NCI-H748 (cell line): ENCODE results near the gene ARHGAP18.
A peak's percentile ranks its signal among the peaks of the same experiment; 100 is the strongest.

Source experiments
- DNase-seq: peaks from one replicate; lab custom pipeline; 2025; ENCODE audit not compliant: unreplicated experiment; lab: John Stamatoyannopoulos, UW

ARHGAP18 gene

DNA sequence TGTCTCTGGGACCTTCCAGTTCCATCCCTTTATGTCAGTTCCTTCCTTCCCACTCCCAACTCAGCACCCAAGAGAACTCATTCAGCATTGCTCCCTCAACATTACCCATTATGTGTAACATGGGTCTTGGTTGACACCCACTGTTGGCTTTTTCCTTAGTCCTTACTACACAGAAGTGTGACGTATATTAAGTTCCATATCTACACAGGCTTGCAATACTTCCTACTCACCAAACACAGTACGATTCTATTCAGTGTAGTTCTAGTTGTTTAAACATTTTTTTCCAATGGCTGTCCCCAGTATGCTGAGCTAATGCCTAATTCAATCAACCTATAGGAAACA lies 37.7 kb downstream of the ARHGAP18 start:
- DNase-seq, result no peak

DNA sequence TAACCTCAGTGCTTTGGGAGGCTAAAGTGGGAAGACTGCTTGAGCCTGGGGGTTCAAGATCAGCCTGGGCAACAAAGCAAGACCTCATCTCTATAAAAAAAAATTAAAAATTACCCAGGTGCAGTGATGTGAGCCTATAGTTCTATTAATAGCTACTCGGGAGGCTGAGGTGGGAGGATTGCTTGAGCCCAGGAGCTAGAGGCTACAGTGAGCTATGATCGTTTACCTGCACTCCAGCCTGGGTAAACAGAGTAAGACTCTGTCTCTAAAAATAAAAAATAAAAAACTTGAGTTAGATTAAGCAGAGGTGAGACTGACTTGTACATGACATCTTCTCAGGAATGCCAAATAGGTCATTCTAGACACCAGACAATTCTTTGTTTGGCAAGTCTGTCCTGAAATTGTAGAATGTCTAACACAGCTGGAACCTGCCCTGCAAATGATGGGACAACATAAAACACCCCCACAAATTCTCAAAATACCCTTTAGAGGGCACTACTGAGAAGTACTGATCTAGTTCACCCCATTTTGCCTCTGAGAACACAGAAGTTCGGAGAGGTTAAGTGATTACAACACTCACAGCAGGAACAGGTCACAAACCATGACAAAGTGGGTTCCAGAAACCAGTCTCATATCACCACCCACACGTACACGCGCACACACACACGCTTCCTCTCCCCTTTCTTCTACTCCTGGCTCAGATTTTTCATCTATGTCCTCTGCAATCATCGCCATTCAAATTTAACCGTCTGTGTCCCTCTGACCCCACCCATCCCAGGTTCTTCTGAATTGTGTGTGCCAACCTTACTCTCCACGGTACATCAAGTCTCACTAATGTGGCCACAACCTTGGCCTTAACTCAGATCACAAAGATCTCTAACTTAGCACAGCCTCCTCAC lies 38.3 kb downstream of the ARHGAP18 start:
- no peak for DNase-seq

- DNase-seq, result no peak
Observed at GRCh38 chr6:129670634-129671033, 39.3 kb downstream of the ARHGAP18 start.

DNA sequence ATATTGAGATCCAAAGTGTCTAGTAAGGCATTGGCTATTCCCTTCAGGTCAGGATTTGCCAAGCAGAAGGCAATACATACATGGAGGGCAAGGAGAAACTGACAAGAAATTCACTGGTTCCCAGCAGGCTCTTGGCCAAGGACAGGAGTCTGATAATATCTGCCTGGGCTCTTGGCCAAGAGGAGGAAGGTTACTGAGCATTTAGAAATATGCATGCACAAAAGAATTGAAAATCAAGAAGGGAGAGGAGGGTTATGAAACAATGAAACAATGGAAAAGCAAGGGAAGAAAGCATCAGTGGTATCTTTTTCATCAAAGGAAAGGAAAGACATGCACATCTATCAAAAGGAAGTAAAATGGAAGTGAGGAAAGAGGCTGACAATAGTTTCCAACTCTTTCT lies 42.4 kb downstream of the ARHGAP18 start:
- DNase-seq, result no peak

- no peak for DNase-seq
Observed at GRCh38 chr6:129667034-129667433, 42.9 kb downstream of the ARHGAP18 start.

GRCh38 chr6:129665555-129665954 lies 44.4 kb downstream of the ARHGAP18 start:
- DNase-seq, result no peak

DNA sequence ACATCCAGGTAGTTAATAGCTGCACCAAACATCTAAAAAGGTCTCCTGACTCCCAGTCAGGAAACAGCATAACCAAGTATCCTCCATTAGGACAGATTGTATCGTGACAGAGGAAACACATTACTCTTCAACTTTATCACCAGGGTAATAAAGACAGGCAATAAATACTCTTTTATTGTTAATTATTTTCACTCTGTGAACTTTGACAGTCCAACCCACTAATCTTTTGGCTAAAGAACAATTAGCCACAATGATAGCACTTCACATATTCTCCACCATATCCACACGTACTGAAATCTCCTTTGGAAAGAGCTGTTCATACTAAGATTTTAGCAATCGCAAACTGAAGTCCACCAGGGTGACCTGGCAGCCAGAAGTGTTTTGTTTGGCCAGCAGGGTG lies 46.4 kb downstream of the ARHGAP18 start:
- DNase-seq, result no peak

DNA sequence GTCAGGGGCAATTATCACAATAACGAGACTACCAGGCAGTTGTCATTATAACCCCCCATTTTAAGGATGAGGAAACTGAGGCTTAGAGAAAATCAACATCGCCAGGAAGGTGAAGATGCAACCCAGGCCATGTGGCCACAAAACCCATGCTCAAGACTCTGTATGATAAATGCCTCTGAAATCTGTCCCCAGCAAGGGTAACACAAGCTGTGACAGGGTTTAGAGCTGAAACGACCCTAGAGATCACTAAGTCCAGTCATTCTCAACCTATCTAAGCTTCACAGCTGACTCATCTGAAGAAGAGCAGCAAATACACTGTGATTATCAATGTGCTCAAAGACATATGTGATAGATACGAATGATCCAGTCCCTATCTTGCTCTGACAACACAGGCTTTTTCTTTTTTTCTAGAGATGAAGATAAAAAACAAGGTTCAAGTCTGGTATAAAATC lies 47.0 kb downstream of the ARHGAP18 start:
- DNase-seq, result no peak

DNA sequence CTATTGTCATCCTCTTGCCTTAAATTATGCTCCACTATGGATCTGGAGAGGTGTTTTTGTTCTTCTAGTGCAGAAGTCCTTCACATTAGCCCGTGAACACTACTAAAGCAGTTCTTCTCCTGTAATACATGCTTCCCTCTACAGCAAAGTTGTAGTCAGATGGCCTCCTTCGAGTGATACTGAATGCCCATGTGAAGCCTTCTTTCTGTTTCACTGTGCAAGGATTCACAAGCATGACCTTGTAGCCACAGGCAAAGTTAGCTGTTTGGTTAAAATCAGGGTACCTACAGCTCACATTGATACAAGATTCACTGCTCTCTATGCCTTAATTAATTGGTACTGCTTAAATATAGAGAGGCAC lies 47.6 kb downstream of the ARHGAP18 start:
- no peak for DNase-seq

GRCh38 chr6:129661536-129662405 lies 48.2 kb downstream of the ARHGAP18 start:
- DNase-seq, result peak; percentile 48

DNA sequence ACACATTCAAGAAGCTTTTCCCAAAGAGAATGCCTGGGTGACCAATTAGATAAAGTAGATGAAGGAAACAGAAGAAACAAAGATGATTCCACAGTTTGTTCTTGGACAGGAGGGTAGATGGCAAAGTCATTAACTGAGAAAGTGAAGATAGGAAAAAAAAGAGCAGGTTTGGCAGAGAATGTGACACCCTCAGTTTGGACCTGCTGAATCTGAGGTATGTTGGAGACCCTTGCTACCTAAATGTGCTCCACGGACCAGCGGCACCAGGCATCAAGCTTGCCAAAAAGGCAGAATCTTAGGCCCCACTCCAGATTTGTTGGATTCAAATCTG lies 49.7 kb downstream of the ARHGAP18 start:
- no peak for DNase-seq

DNA sequence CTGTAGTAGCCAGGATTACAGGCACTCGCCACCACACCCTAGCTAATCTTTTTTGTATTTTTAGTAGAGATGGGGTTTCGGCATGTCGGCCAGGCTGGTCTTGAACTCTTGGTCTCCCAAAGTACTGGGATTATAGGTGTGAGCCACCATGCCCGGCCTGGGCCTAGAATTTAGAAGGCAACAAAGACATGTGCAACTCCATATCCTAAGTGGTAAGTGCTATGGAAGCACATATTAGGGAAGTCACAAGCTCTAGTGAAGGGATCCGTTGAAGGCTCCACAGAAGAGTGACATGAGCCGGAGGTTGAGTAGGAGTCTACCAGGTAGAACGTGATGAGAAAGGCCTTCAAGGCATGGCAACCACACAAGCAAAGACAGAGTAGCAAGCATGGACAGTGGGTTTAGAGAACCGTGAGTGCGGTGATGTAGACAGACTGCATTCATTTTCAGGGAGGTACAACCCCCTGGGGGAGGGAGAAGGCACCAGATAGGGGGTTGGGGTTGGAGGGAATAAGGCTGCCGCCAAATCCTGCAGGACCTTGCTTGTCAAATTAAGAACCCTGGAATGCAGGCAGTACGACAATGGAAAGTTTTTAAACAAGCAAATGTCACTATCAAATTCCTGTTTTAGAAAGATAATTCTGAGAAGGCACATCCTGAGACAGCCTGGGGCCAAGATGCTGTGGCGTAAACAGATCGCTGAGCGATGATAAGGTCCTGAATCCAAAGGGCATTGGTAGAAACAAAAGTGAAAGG lies 50.2 kb downstream of the ARHGAP18 start:
- DNase-seq, result no peak

GRCh38 chr6:129659167-129659566 lies 50.8 kb downstream of the ARHGAP18 start:
- no peak for DNase-seq

GRCh38 chr6:129657483-129657882 lies 52.5 kb downstream of the ARHGAP18 start:
- no peak for DNase-seq

- DNase-seq, result no peak
Observed at GRCh38 chr6:129655334-129655733, 54.6 kb downstream of the ARHGAP18 start.

DNA sequence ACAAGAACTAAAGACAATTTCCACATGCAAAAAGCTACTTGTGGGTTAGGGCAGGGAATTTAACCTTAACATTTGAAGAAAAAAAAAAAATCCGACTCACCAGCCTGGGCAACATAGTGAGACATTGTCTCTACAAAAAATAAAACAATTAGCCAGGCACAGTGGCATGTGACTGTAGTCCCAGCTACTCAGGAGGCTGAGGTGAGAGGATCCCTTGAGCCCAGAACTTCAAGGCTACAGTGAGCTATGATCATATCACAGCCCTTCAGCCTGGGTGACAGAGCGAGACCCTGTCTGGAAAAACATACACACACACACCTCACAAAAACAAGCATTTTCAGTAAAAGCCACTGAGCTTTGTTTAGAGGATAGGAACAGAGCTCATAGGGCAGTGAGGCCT lies 56.2 kb downstream of the ARHGAP18 start:
- DNase-seq, result no peak

- no peak for DNase-seq
Observed at GRCh38 chr6:129653229-129653628, 56.7 kb downstream of the ARHGAP18 start.

- no peak for DNase-seq
Observed at GRCh38 chr6:129651291-129651691, 58.7 kb downstream of the ARHGAP18 start.

- DNase-seq, result no peak
Observed at GRCh38 chr6:129648819-129649491, 61.0 kb downstream of the ARHGAP18 start.

DNA sequence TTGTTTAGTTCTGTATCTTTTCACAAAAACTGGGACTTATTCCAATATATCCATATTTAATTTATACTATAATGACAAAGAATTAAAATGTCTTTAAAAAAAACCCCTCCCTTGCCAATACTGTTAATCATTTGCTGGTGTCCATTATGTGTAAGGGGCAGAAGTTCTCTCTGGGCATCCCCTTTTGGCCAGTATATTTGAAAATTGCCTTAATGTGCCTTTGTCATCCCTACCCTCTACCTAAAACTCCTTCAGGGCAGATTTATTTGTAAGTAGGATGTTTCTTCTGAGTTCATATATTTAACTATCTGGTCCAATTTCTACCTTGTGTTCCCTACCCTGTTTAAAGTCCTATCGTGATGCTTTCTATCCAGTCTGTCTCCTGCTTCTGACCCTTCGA lies 62.9 kb downstream of the ARHGAP18 start:
- DNase-seq, result no peak

DNA sequence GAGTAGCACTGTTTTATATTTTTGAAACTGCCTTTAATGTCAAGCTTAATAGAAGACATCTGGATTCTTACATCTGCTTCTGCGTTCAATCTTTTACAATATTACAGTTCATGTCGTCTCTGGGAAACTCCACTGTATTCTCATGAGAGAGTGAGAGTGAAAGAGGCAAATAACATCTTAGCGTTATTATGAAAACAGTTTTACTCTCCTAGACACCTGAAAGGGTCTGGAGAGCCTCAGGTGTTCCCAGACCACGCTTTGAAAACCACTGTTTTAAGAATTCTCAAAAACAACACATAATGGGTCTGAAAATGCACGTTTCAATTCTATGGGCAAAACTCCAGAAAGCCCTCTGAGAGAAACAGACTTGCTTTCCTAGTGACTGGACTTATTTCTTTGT lies 63.3 kb downstream of the ARHGAP18 start:
- no peak for DNase-seq
